Fibroblast of skin of left biceps (primary cell): ENCODE measurements around the gene PDE8A.

Experiments
- DNase-seq, 2 experiments: peaks; one replicate each; pipeline ENCODE4 v3.0.0-alpha.2; 2013; ENCODE audit warnings: low read depth in 2 of 2

PDE8A gene

GRCh38 chr15:85125056-85125661 lies 143.5 kb downstream of the PDE8A start:
- no peak for DNase-seq

- no peak for DNase-seq
These were observed 147.0 kb downstream of the PDE8A start for GRCh38 chr15:85128621-85129020.

- no peak for DNase-seq
These were observed 148.2 kb downstream of the PDE8A start for GRCh38 chr15:85129881-85130280.

GRCh38 chr15:85131915-85132314 lies 150.3 kb downstream of the PDE8A start:
- no peak for DNase-seq

GRCh38 chr15:85133709-85134108 lies 152.1 kb downstream of the PDE8A start:
- no peak for DNase-seq

GRCh38 chr15:85137489-85138168 lies 156.0 kb downstream of the PDE8A start:
- no peak for DNase-seq

- no peak for DNase-seq
These were observed 157.7 kb downstream of the PDE8A start for GRCh38 chr15:85139391-85139790.

GRCh38 chr15:85141726-85142125 lies 160.1 kb downstream of the PDE8A start:
- DNase-seq, result no peak

- DNase-seq, result no peak
These were observed 160.7 kb downstream of the PDE8A start for GRCh38 chr15:85142312-85142711.

GRCh38 chr15:85149465-85150129 lies 167.9 kb downstream of the PDE8A start:
- DNase-seq, result no peak

GRCh38 chr15:85150130-85150480 lies 168.4 kb downstream of the PDE8A start:
- DNase-seq, result no peak

GRCh38 chr15:85151145-85151544 lies 169.5 kb downstream of the PDE8A start:
- no peak for DNase-seq

- no peak for DNase-seq
These were observed 170.2 kb downstream of the PDE8A start for GRCh38 chr15:85151861-85152260.

GRCh38 chr15:85154061-85154460 lies 172.4 kb downstream of the PDE8A start:
- DNase-seq, result no peak

GRCh38 chr15:85155360-85155759 lies 173.7 kb downstream of the PDE8A start:
- DNase-seq, result no peak

- DNase-seq, result no peak
These were observed 174.2 kb downstream of the PDE8A start for GRCh38 chr15:85155857-85156256.

GRCh38 chr15:85157344-85157743 lies 175.7 kb downstream of the PDE8A start:
- DNase-seq, result no peak

- no peak for DNase-seq
These were observed 180.6 kb downstream of the PDE8A start for GRCh38 chr15:85162237-85162636.

GRCh38 chr15:85164841-85165466 lies 183.3 kb downstream of the PDE8A start:
- DNase-seq, result no peak

- DNase-seq, result no peak
These were observed 185.9 kb downstream of the PDE8A start for GRCh38 chr15:85167568-85167967.

GRCh38 chr15:85168642-85169173 lies 187.1 kb downstream of the PDE8A start:
- DNase-seq, result no peak

GRCh38 chr15:85171736-85172135 lies 190.1 kb downstream of the PDE8A start:
- no peak for DNase-seq
